ENCODE measurements around the gene CAB39L.

CAB39L gene

DNA sequence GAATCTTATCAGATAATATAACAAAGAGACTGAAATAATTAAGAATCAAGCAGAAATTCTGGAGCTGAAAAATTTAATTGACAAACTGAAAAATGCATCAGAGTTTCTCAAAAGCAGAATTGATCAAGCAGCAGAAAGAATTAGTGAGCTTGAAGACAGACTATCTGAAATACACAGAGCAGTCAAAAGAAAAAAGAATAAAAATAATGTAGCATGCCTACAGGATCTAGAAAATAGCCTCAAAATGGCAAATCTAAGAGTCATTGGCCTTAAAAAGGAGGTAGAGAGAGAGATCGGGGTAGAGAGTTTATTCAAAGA is 39.2 kb downstream of the CAB39L start:
- Histone ChIP-seq H3K27me3 (ENCODE audit: control insufficient read depth in 2 of 2, insufficient read depth in 2 of 2, low read length in 2 of 2) (no peaks in the 10 kb centered on the region), H3K4me1 (ENCODE audit: control insufficient read depth in 2 of 2, insufficient read depth in 2 of 2, low read length in 2 of 2) (peaks cover 0 to 6% of the 10 kb centered on the region in 2 donors), H3K4me3 (ENCODE audit: low read length in 2 of 2) (no peak overlapping the region), H3K9me3 (ENCODE audit: control insufficient read depth in 2 of 2, low read length in 2 of 2) (no peaks in the 10 kb centered on the region), H3K9ac (ENCODE audit: low read depth in 1 of 2, low read length in 2 of 2) (no peak overlapping the region), H3K36me3 (ENCODE audit: control insufficient read depth in 2 of 2, insufficient read depth in 2 of 2, low read length in 2 of 2) (no peaks in the 10 kb centered on the region), H3K27ac (ENCODE audit: low read depth in 2 of 2, low read length in 2 of 2) (no peak overlapping the region)

DNA sequence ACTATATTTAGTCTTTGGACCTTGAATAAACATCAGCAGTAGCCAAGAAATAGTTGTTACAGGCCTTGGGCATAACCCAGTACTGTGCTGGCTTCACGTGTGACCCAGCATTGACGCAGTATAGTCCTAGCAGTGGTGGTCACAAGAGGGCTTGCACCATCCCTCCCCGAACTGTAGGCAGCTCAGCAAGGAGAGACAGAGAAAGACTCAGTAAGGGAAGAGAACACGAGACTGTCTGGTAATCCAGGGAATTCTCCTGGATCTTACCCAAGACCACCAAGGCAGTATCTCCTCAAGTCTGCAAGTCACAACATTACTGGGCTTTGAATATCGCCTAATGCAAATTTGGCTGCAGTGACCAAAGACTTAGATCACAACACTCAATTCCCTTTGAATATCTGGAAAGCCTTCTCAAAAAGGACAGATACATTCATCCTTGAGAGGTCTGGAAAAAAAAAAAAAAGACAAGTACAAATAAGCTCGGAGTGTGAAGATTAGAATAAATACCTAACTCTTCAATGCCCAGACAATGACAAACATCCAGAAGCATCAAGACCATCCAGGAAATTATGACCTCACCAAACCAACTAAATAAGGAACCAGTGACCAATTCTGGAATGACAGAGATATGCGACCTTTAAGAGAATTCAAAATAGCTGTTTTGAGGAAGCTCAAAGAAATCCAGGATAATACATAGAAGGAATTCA is 39.7 kb downstream of the CAB39L start:
- Histone ChIP-seq H3K4me3 (ENCODE audit: low read length in 2 of 2) (no peak overlapping the region), H3K27ac (ENCODE audit: low read depth in 2 of 2, low read length in 2 of 2) (no peak overlapping the region), H3K36me3 (ENCODE audit: control insufficient read depth in 2 of 2, insufficient read depth in 2 of 2, low read length in 2 of 2) (no peaks in the 10 kb centered on the region)

DNA sequence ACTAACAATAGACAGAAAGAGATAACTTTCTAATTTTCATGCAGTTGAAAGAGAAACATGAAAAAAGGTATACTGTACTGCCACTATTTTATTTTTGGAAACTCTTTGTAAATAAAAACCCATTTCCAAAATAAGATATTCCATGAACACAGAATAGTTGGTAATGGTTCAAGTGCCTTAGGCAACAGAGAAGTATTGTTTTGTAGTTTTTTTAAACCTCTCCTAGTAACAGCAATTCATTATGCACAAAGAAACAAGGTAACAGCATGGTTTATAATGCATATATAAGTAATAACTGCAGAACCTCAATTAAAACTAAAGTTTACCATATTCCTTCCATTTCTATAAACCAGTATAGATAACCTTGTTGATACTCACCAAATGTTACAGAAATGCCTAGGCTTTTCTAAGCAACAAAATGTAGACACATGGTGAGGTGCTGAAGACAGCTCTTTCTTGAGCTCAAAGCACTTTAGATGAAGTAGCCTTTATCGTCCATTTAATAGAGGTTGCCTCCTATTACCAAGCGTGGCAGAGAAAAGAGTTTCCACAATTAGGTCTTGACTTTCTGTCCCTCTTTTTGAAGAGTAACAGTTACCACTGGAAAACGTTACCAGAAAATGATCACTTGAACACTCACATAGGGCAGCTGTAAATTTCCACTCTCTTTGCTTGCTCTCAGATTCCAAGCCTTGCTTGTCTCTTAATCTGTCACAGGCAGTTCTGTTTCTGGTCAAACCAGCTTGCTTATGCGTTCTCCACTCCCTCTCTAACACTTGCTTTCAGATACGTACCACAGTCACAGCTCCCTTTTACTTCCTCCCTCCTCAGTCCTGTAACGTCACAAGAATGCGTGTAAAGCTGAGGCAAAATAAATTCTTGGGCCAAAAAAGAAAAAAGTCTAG is 42.9 kb downstream of the CAB39L start:
- Histone ChIP-seq H3K9ac (ENCODE audit: low read depth in 1 of 2, low read length in 2 of 2) (peak overlapping the region; percentile 29 to 62), H3K27ac (ENCODE audit: low read depth in 2 of 2, low read length in 2 of 2) (peak overlapping the region; percentile 63 to 74), H3K36me3 (ENCODE audit: control insufficient read depth in 2 of 2, insufficient read depth in 2 of 2, low read length in 2 of 2) (no peaks in the 10 kb centered on the region), H3K4me1 (ENCODE audit: control insufficient read depth in 2 of 2, insufficient read depth in 2 of 2, low read length in 2 of 2) (peaks cover 0 to 6% of the 10 kb centered on the region in 2 donors), H3K27me3 (ENCODE audit: control insufficient read depth in 2 of 2, insufficient read depth in 2 of 2, low read length in 2 of 2) (no peaks in the 10 kb centered on the region), H3K9me3 (ENCODE audit: control insufficient read depth in 2 of 2, low read length in 2 of 2) (no peaks in the 10 kb centered on the region), H3K4me3 (ENCODE audit: low read length in 2 of 2) (peak overlapping the region; percentile 42 to 63)

More for the DNA sequence above, 39.7 kb downstream of the CAB39L start:
- peaks cover 0 to 6% of the 10 kb centered on the region in 2 donors for H3K4me1 ChIP-seq (ENCODE audit: control insufficient read depth in 2 of 2, insufficient read depth in 2 of 2, low read length in 2 of 2)
- no peak overlapping the region for H3K9ac ChIP-seq (ENCODE audit: low read depth in 1 of 2, low read length in 2 of 2)
- no peaks in the 10 kb centered on the region for H3K9me3 ChIP-seq (ENCODE audit: control insufficient read depth in 2 of 2, low read length in 2 of 2)
- no peaks in the 10 kb centered on the region for H3K27me3 ChIP-seq (ENCODE audit: control insufficient read depth in 2 of 2, insufficient read depth in 2 of 2, low read length in 2 of 2)

DNA sequence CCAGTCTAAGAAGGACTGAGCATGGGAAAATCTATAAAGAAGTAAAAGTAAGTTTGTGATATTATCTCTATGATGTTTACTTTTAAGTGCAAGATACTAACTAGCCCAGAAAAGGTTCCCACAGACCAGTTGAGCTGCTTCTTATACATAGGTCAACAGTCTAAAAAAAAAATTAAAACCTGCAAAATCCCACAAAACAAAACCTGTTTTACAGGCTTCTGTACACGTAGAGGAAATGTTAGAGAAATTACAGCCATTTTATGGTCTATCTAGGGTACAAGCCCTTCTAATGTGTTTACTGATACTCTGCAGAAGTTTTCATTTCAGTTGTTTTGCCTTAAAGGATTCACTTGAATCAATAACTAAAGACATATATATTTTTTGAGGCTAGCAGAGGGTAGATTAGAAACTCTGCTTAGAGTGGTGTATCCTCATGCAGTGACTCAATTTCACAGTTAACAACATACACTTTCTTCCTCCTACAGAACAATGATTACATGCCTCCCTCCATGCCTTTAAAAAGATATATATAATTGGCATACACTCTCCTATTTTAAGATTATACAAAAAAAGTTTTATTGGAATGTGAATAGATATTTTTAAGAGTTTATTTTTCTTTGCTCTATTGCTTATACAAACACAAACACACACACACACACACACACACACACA is 43.9 kb downstream of the CAB39L start:
- Histone ChIP-seq H3K27ac (ENCODE audit: low read depth in 2 of 2, low read length in 2 of 2) (peak overlapping the region; percentile 1 to 35), H3K9me3 (ENCODE audit: control insufficient read depth in 2 of 2, low read length in 2 of 2) (no peaks in the 10 kb centered on the region), H3K9ac (ENCODE audit: low read depth in 1 of 2, low read length in 2 of 2) (peak overlapping the region in 1 of 2 donors; percentile 1), H3K4me1 (ENCODE audit: control insufficient read depth in 2 of 2, insufficient read depth in 2 of 2, low read length in 2 of 2) (peaks cover 0 to 6% of the 10 kb centered on the region in 2 donors), H3K36me3 (ENCODE audit: control insufficient read depth in 2 of 2, insufficient read depth in 2 of 2, low read length in 2 of 2) (no peaks in the 10 kb centered on the region), H3K27me3 (ENCODE audit: control insufficient read depth in 2 of 2, insufficient read depth in 2 of 2, low read length in 2 of 2) (no peaks in the 10 kb centered on the region), H3K4me3 (ENCODE audit: low read length in 2 of 2) (peak overlapping the region; percentile 42 to 63)

DNA sequence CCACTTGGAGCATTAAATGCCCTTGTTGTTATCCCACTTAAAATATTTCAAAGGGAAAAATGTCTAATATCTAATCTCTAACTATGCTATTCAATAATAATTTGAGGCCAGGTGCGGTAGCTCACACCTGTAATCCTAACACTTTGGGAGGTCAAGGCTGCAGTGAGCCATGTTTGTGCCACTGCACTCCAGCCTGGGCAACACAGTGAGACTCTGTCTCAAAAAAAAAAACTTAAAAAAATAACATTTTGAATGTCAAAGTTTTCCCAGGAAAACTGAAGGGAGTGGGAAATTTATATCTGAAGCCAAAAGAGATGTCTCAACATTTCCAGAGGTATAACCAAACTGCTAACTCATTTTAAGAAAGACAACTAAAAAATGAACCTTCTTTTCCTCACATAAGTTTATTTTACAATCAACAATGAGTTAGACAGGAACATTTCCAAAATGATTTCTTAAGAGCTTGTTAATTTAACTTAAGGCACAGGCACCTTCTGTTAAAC is 47.9 kb downstream of the CAB39L start:
- Histone ChIP-seq H3K4me3 (ENCODE audit: low read length in 2 of 2) (no peak overlapping the region), H3K27ac (ENCODE audit: low read depth in 2 of 2, low read length in 2 of 2) (peak overlapping the region in 1 of 2 donors; percentile 37), H3K4me1 (ENCODE audit: control insufficient read depth in 2 of 2, insufficient read depth in 2 of 2, low read length in 2 of 2) (peaks cover 0 to 2% of the 10 kb centered on the region in 2 donors), H3K9ac (ENCODE audit: low read depth in 1 of 2, low read length in 2 of 2) (no peak overlapping the region), H3K36me3 (ENCODE audit: control insufficient read depth in 2 of 2, insufficient read depth in 2 of 2, low read length in 2 of 2) (no peaks in the 10 kb centered on the region), H3K9me3 (ENCODE audit: control insufficient read depth in 2 of 2, low read length in 2 of 2) (no peaks in the 10 kb centered on the region), H3K27me3 (ENCODE audit: control insufficient read depth in 2 of 2, insufficient read depth in 2 of 2, low read length in 2 of 2) (no peaks in the 10 kb centered on the region)

DNA sequence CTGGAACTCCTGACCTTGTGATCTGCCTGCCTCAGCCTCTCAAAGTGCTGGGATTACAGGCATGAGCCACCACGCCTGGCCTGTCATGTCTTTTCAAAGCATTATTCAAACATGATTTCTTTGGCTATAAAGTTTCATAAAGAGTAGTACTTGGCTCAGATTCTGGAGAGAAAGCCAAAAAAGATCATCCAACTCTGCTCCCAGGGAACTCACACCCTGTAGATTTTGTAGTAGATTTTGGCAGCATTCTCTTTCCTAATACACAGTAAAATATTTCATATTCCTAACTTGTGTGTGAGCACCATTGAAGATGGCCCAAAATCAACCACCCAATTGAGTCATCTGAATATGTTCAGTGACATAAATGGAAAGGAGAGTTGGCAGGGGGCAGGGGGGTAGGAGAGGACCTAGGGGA is 48.4 kb downstream of the CAB39L start:
- Histone ChIP-seq H3K4me3 (ENCODE audit: low read length in 2 of 2) (no peak overlapping the region), H3K36me3 (ENCODE audit: control insufficient read depth in 2 of 2, insufficient read depth in 2 of 2, low read length in 2 of 2) (no peaks in the 10 kb centered on the region), H3K4me1 (ENCODE audit: control insufficient read depth in 2 of 2, insufficient read depth in 2 of 2, low read length in 2 of 2) (no peaks in the 10 kb centered on the region), H3K9ac (ENCODE audit: low read depth in 1 of 2, low read length in 2 of 2) (no peak overlapping the region), H3K27me3 (ENCODE audit: control insufficient read depth in 2 of 2, insufficient read depth in 2 of 2, low read length in 2 of 2) (no peaks in the 10 kb centered on the region), H3K27ac (ENCODE audit: low read depth in 2 of 2, low read length in 2 of 2) (peak overlapping the region in 1 of 2 donors; percentile 37), H3K9me3 (ENCODE audit: control insufficient read depth in 2 of 2, low read length in 2 of 2) (no peaks in the 10 kb centered on the region)

DNA sequence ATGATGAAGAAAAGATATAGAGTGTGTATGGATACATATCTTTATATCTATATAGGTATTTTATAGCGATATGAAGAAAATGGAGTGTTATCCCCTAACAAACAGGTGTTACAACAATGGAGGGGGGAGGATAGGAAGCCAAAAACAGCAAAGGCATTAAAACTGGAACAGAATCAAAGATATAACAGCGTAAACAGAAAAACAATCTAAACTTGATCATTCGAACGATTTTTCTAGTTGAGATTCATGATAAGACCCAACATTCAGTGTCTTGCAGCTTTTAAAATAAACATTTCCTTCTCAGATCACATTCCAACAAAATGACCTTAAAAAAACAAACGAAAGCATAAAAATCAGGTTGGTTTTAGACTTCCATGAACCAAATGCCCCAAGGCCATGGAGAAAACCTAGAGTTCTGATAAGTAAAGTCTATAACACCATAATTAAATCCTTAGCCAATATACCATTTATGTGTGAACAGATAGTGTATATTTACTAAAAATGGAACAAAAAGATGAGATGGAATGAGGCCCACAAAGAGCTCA is 55.7 kb downstream of the CAB39L start:
- no peaks in the 10 kb centered on the region for H3K27me3 ChIP-seq (ENCODE audit: control insufficient read depth in 2 of 2, insufficient read depth in 2 of 2, low read length in 2 of 2)
- H3K4me3 ChIP-seq (ENCODE audit: low read length in 2 of 2), result no peak overlapping the region
- H3K36me3 ChIP-seq (ENCODE audit: control insufficient read depth in 2 of 2, insufficient read depth in 2 of 2, low read length in 2 of 2), result no peaks in the 10 kb centered on the region
- no peaks in the 10 kb centered on the region for H3K4me1 ChIP-seq (ENCODE audit: control insufficient read depth in 2 of 2, insufficient read depth in 2 of 2, low read length in 2 of 2)
- no peak overlapping the region for H3K9ac ChIP-seq (ENCODE audit: low read depth in 1 of 2, low read length in 2 of 2)
- no peaks in the 10 kb centered on the region for H3K9me3 ChIP-seq (ENCODE audit: control insufficient read depth in 2 of 2, low read length in 2 of 2)
- H3K27ac ChIP-seq (ENCODE audit: low read depth in 2 of 2, low read length in 2 of 2), result no peak overlapping the region

DNA sequence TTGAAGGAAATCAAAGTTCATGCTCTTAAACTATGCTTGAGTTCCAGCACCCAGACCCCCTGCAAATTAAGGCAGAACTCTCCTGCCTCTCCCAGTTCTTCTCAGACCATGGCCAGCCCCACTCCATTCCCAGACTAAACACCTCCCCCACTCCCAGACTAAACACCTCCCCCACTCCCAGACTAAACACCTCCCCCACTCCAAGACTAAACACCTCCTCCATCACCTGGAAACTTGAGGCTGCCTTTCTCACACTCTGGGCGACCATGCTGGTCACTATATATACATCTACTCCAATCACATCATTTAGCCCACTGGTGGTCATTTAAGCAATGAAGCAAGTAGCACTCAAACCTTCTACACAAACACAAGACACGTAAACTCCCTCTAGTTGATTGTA is 57.2 kb downstream of the CAB39L start:
- Histone ChIP-seq H3K9me3 (ENCODE audit: control insufficient read depth in 2 of 2, low read length in 2 of 2) (no peaks in the 10 kb centered on the region), H3K36me3 (ENCODE audit: control insufficient read depth in 2 of 2, insufficient read depth in 2 of 2, low read length in 2 of 2) (no peaks in the 10 kb centered on the region), H3K4me1 (ENCODE audit: control insufficient read depth in 2 of 2, insufficient read depth in 2 of 2, low read length in 2 of 2) (no peaks in the 10 kb centered on the region), H3K27ac (ENCODE audit: low read depth in 2 of 2, low read length in 2 of 2) (no peak overlapping the region), H3K9ac (ENCODE audit: low read depth in 1 of 2, low read length in 2 of 2) (no peak overlapping the region), H3K27me3 (ENCODE audit: control insufficient read depth in 2 of 2, insufficient read depth in 2 of 2, low read length in 2 of 2) (no peaks in the 10 kb centered on the region), H3K4me3 (ENCODE audit: low read length in 2 of 2) (no peak overlapping the region)

DNA sequence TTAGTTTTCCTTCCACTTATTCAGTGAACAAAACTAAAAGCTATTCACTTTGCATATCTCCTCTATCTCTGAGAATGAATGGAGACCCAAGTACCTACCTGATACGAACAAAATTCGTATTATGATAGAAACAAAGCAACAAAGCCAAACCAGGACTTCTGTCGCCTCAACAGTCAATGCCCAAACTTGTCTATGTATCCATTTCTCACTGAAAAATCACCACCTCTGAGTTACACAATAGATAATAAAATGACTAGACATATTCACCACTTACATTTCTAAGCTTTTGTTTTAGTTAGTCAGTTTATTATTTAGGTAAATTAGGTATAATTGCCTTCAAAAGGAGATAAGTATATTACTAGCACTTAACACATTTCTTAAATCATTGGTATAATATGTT is 67.7 kb downstream of the CAB39L start:
- Histone ChIP-seq H3K27me3 (ENCODE audit: control insufficient read depth in 2 of 2, insufficient read depth in 2 of 2, low read length in 2 of 2) (no peaks in the 10 kb centered on the region), H3K9ac (ENCODE audit: low read depth in 1 of 2, low read length in 2 of 2) (no peak overlapping the region)

More for the DNA sequence above, 67.7 kb downstream of the CAB39L start:
- H3K4me3 ChIP-seq (ENCODE audit: low read length in 2 of 2), result no peak overlapping the region
- H3K9me3 ChIP-seq (ENCODE audit: control insufficient read depth in 2 of 2, low read length in 2 of 2), result no peaks in the 10 kb centered on the region
- no peaks in the 10 kb centered on the region for H3K4me1 ChIP-seq (ENCODE audit: control insufficient read depth in 2 of 2, insufficient read depth in 2 of 2, low read length in 2 of 2)
- no peaks in the 10 kb centered on the region for H3K36me3 ChIP-seq (ENCODE audit: control insufficient read depth in 2 of 2, insufficient read depth in 2 of 2, low read length in 2 of 2)
- no peak overlapping the region for H3K27ac ChIP-seq (ENCODE audit: low read depth in 2 of 2, low read length in 2 of 2)

All from mucosa of rectum (tissue), 2 donors.